Measurements from ENCODE around the gene SERPINE3. TPM values are rescaled to one million over a fixed set of nuclear protein-coding genes. Genes with fewer than 3 reads are reported as not detected.

The SERPINE3 gene
- total RNA-seq (2014; rRNA removed; shearing (Covaris generic)) = not detected in 2 replicates

GRCh38 chr13:51339354-51339753 lies at the start of gene SERPINE3:
Gene SERPINE3 (plus strand): TSS chr13:51339691. CDS start chr13:51341092, 1,401 bp downstream.
- H3K4me3 ChIP-seq = no peak within 1 kb of the TSS
- no peaks in the 10 kb centered on the region for H3K36me3 ChIP-seq

GRCh38 chr13:51291341-51291740 lies 48.1 kb upstream of the SERPINE3 start:
- no peak overlapping the region for H3K27ac ChIP-seq
- H3K4me3 ChIP-seq = no peak overlapping the region
- DNase-seq (ENCODE audit: low read depth in 1 of 2, low spot score in 2 of 2) = no peak
- H3K36me3 ChIP-seq = no peaks in the 10 kb centered on the region
- no peaks in the 10 kb centered on the region for H3K9me3 ChIP-seq (replicated peaks)
- peaks cover 2% of the 10 kb centered on the region; the same call in 1 of the 2 replicates for H3K27me3 ChIP-seq (replicated peaks)
- no peaks in the 10 kb centered on the region for H3K4me1 ChIP-seq (replicated peaks)

More at GRCh38 chr13:51339354-51339753, at the start of gene SERPINE3:
- DNase-seq (ENCODE audit: low read depth in 1 of 2, low spot score in 2 of 2) = no peak
- Histone ChIP-seq H3K9me3 (replicated peaks) (no peaks in the 10 kb centered on the region), H3K27ac (no peak within 1 kb of the TSS), H3K27me3 (replicated peaks) (no peaks in the 10 kb centered on the region), H3K4me1 (replicated peaks) (no peaks in the 10 kb centered on the region)

- Histone ChIP-seq H3K27ac (no peak overlapping the region), H3K4me1 (replicated peaks) (no peaks in the 10 kb centered on the region), H3K4me3 (no peak overlapping the region), H3K27me3 (replicated peaks) (peaks cover 2% of the 10 kb centered on the region; the same call in 1 of the 2 replicates), H3K9me3 (replicated peaks) (no peaks in the 10 kb centered on the region), H3K36me3 (no peaks in the 10 kb centered on the region)
- no peak for DNase-seq (ENCODE audit: low read depth in 1 of 2, low spot score in 2 of 2)
Measured at GRCh38 chr13:51292000-51292565, 47.4 kb upstream of the SERPINE3 start.

GRCh38 chr13:51297556-51297955 lies 41.9 kb upstream of the SERPINE3 start:
- Histone ChIP-seq H3K4me3 (no peak overlapping the region), H3K27ac (no peak overlapping the region), H3K9me3 (replicated peaks) (no peaks in the 10 kb centered on the region), H3K4me1 (replicated peaks) (no peaks in the 10 kb centered on the region), H3K27me3 (replicated peaks) (peaks cover 2% of the 10 kb centered on the region; the same call in 1 of the 2 replicates), H3K36me3 (no peaks in the 10 kb centered on the region)
- no peak for DNase-seq (ENCODE audit: low read depth in 1 of 2, low spot score in 2 of 2)

- Histone ChIP-seq H3K27me3 (replicated peaks) (peaks cover 2% of the 10 kb centered on the region; the same call in 1 of the 2 replicates), H3K4me1 (replicated peaks) (no peaks in the 10 kb centered on the region), H3K9me3 (replicated peaks) (no peaks in the 10 kb centered on the region), H3K36me3 (no peaks in the 10 kb centered on the region), H3K4me3 (no peak overlapping the region), H3K27ac (no peak overlapping the region)
- DNase-seq (ENCODE audit: low read depth in 1 of 2, low spot score in 2 of 2) = no peak
Measured at GRCh38 chr13:51298812-51299211, 40.7 kb upstream of the SERPINE3 start.

- Histone ChIP-seq H3K4me3 (no peak overlapping the region), H3K4me1 (replicated peaks) (no peaks in the 10 kb centered on the region), H3K36me3 (no peaks in the 10 kb centered on the region), H3K9me3 (replicated peaks) (no peaks in the 10 kb centered on the region), H3K27me3 (replicated peaks) (no peaks in the 10 kb centered on the region), H3K27ac (no peak overlapping the region)
- DNase-seq (ENCODE audit: low read depth in 1 of 2, low spot score in 2 of 2) = no peak
Measured at GRCh38 chr13:51303063-51303552, 36.4 kb upstream of the SERPINE3 start.

- H3K27ac ChIP-seq = no peak overlapping the region
- no peak overlapping the region for H3K4me3 ChIP-seq
- H3K27me3 ChIP-seq (replicated peaks) = no peaks in the 10 kb centered on the region
- DNase-seq (ENCODE audit: low read depth in 1 of 2, low spot score in 2 of 2) = no peak
- H3K9me3 ChIP-seq (replicated peaks) = no peaks in the 10 kb centered on the region
- no peaks in the 10 kb centered on the region for H3K36me3 ChIP-seq
- no peaks in the 10 kb centered on the region for H3K4me1 ChIP-seq (replicated peaks)
Measured at GRCh38 chr13:51303882-51304281, 35.6 kb upstream of the SERPINE3 start.

- Histone ChIP-seq H3K27me3 (replicated peaks) (no peaks in the 10 kb centered on the region), H3K27ac (no peak overlapping the region), H3K36me3 (no peaks in the 10 kb centered on the region), H3K4me3 (no peak overlapping the region), H3K4me1 (replicated peaks) (no peaks in the 10 kb centered on the region), H3K9me3 (replicated peaks) (no peaks in the 10 kb centered on the region)
- DNase-seq (ENCODE audit: low read depth in 1 of 2, low spot score in 2 of 2) = no peak
Measured at GRCh38 chr13:51305271-51305967, 34.1 kb upstream of the SERPINE3 start.

GRCh38 chr13:51308781-51309180 lies 30.7 kb upstream of the SERPINE3 start:
- peaks cover 4% of the 10 kb centered on the region; the same call in 1 of the 2 replicates for H3K27me3 ChIP-seq (replicated peaks)
- H3K9me3 ChIP-seq (replicated peaks) = no peaks in the 10 kb centered on the region
- H3K4me1 ChIP-seq (replicated peaks) = no peaks in the 10 kb centered on the region
- DNase-seq (ENCODE audit: low read depth in 1 of 2, low spot score in 2 of 2) = no peak
- H3K36me3 ChIP-seq = no peaks in the 10 kb centered on the region
- no peak overlapping the region for H3K27ac ChIP-seq
- H3K4me3 ChIP-seq = no peak overlapping the region

- Histone ChIP-seq H3K4me1 (replicated peaks) (no peaks in the 10 kb centered on the region), H3K4me3 (no peak overlapping the region), H3K27me3 (replicated peaks) (peaks cover 4% of the 10 kb centered on the region; the same call in 1 of the 2 replicates), H3K36me3 (no peaks in the 10 kb centered on the region), H3K9me3 (replicated peaks) (no peaks in the 10 kb centered on the region), H3K27ac (no peak overlapping the region)
- no peak for DNase-seq (ENCODE audit: low read depth in 1 of 2, low spot score in 2 of 2)
Measured at GRCh38 chr13:51311231-51311630, 28.3 kb upstream of the SERPINE3 start.

- no peak overlapping the region for H3K4me3 ChIP-seq
- DNase-seq (ENCODE audit: low read depth in 1 of 2, low spot score in 2 of 2) = no peak
- H3K27me3 ChIP-seq (replicated peaks) = peaks cover 4% of the 10 kb centered on the region; the same call in 1 of the 2 replicates
- no peaks in the 10 kb centered on the region for H3K9me3 ChIP-seq (replicated peaks)
- no peak overlapping the region for H3K27ac ChIP-seq
- H3K36me3 ChIP-seq = no peaks in the 10 kb centered on the region
- H3K4me1 ChIP-seq (replicated peaks) = no peaks in the 10 kb centered on the region
Measured at GRCh38 chr13:51311957-51312520, 27.5 kb upstream of the SERPINE3 start.

GRCh38 chr13:51313619-51314018 lies 25.9 kb upstream of the SERPINE3 start:
- H3K27ac ChIP-seq = no peak overlapping the region
- peaks cover 4% of the 10 kb centered on the region; the same call in 1 of the 2 replicates for H3K27me3 ChIP-seq (replicated peaks)
- no peak for DNase-seq (ENCODE audit: low read depth in 1 of 2, low spot score in 2 of 2)
- no peaks in the 10 kb centered on the region; the same call in 1 of the 2 replicates for H3K9me3 ChIP-seq (replicated peaks)
- H3K4me3 ChIP-seq = no peak overlapping the region
- no peaks in the 10 kb centered on the region for H3K4me1 ChIP-seq (replicated peaks)
- H3K36me3 ChIP-seq = no peaks in the 10 kb centered on the region

GRCh38 chr13:51317262-51317661 lies 22.2 kb upstream of the SERPINE3 start:
- DNase-seq (ENCODE audit: low read depth in 1 of 2, low spot score in 2 of 2) = no peak
- no peaks in the 10 kb centered on the region for H3K36me3 ChIP-seq
- H3K4me1 ChIP-seq (replicated peaks) = no peaks in the 10 kb centered on the region
- no peak overlapping the region for H3K4me3 ChIP-seq
- no peaks in the 10 kb centered on the region; the same call in 1 of the 2 replicates for H3K9me3 ChIP-seq (replicated peaks)
- H3K27ac ChIP-seq = no peak overlapping the region
- H3K27me3 ChIP-seq (replicated peaks) = peaks cover 4% of the 10 kb centered on the region; the same call in 1 of the 2 replicates

GRCh38 chr13:51318015-51318414 lies 21.5 kb upstream of the SERPINE3 start:
- Histone ChIP-seq H3K4me1 (replicated peaks) (no peaks in the 10 kb centered on the region), H3K36me3 (no peaks in the 10 kb centered on the region), H3K9me3 (replicated peaks) (no peaks in the 10 kb centered on the region; the same call in 1 of the 2 replicates), H3K27ac (no peak overlapping the region), H3K27me3 (replicated peaks) (peaks cover 2% of the 10 kb centered on the region; the same call in 1 of the 2 replicates), H3K4me3 (no peak overlapping the region)
- no peak for DNase-seq (ENCODE audit: low read depth in 1 of 2, low spot score in 2 of 2)
